Urothelium cell line (cell line): ENCODE data around the gene SNCG.
"Not testable (repeated sequence)": the region's sequence is repeated elsewhere in the genome, so short reads cannot be mapped to it uniquely, and the experiment has no call there.

Experiments
- DNase-seq: peaks from one replicate; pipeline ENCODE4 v3.0.0; 2011; ENCODE audit warnings: low spot score, mixed read lengths
- FAIRE-seq: peaks from 2 replicates; lab custom pipeline; 2011; peaks lifted over from hg19 to GRCh38; lab: Jason Lieb, UNC

The SNCG gene

DNA sequence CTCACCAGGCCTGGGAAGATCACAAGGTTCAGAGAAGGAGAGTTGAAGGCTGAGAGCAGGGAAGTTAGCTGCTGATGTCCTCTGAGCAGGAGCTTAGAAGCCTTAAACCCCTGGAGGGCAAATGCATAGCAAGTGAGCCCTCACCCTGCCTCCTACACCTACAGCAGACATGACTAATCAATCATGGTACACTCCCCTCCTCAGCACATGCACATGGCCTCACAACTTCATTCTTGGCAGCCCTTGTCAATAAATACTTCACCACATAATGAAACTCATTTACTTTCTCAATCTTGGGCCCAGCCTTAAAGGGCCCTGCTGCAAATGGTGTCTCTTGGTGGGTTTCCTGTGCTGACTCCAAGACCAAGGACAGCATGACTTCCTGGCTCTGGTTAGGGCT lies 13.9 kb upstream of the SNCG start:
- no peak for DNase-seq
- FAIRE-seq, result no peak

DNA sequence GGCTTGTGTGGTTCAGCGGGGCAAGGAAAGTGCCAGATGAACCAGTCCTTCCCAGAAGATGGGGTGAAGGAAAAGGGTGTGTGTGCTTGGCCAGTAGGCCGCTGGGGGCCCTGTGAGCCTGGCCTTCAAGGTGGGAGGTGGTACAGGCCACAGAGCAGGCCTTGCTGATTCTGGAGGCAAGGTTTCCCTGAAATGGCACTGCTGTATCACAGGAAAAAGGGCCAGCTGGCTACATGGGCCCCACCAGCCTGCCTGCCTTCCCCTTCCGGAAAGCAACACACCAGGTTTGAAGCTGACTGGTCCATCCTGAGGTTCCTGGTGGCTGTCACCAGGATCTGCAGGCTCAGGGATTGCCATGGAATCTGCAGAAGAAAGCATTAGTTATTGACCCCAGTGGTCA lies 13.5 kb upstream of the SNCG start:
- DNase-seq (no peak), FAIRE-seq (no peak)

DNA sequence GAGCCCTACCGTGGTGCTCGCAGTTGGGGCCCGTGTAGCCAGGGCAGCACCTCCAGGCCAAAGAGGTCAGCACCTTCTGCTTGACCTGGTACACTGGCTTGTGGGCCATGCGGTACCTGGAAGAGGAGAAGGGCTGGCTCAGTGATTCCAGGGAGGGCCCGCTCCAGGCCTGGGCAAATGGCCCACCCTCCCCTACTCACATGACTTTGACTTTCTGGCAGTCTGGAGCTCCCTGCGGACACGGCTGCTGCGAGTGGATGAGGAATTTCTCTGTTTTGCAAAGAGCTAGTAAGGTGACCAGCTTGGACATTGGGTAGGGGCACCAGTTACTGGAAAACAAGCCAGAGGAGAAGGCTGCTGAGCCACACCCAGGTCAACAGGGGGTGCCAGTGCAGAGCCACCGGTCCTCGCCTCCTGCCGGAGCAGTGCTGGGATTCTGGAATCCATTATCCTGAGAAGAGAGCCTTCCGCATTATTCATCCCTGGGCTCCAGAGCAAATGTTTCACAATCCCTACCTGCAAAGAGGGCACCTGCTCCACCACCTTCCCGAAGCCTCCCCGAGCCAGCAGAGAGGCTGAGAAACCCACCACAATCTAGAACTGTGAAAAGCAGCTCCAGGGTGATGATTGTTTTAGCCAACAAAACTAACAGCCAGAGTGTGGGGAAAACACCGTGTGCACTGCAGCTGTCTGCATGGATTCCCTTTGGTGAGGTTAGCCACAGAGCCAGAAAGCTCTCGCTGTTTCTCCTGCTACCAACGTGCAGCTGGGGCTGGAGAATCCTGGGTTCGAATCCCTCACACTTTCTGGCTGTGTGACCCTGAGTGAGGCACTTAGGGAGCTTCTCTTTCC lies 12.8 kb upstream of the SNCG start:
- DNase-seq, result no peak
- no peak for FAIRE-seq

DNA sequence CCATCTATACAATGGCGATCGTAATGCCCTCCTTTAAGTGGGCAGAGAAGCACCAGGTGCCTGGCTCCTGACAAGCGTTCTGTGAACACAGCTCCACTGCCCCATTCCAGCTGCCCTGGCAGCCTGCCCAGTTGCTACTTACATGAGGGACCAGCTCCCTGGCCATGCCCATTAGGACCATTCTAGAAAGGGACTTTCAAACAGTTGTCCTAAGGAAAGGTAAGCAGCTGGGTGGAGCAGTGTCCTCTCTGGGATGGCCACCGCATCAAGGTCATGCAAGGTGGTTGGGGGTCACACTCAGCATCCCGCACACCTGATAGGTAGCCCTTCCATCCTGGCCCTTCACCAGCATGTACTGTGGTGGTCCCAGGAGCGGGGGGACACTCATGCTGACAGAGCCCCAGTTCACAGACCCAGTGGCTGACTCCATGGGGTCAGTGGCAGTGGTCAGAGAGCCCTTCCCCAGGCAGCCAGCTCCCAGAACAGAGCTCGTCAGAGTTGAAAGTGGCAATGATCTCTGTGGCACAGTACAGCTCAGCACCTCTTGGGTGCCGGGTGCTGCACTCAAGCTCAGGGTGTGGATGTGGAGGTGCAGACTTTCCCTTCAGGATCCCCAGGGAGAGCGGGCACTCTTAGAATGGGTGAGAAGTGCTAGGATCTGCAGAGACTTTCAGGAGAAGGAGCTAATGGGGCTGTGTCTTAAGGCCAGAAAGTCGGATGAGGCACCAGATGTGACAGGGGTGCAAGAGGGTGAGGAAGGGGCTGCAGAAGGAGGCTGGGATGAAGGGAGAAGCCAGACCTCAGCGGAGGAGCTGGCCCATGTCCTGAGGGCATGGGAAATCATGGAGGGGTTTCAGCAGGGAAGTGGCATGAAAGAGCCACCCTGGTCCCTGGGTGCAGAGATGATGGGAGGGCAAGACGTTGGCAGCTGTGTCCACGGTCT lies 11.9 kb upstream of the SNCG start:
- DNase-seq, result no peak

GRCh38 chr10:86947806-86948205 lies 10.6 kb upstream of the SNCG start:
- not testable (repeated sequence) for FAIRE-seq, DNase-seq

More for the DNA sequence above, 11.9 kb upstream of the SNCG start:
- no peak for FAIRE-seq

DNA sequence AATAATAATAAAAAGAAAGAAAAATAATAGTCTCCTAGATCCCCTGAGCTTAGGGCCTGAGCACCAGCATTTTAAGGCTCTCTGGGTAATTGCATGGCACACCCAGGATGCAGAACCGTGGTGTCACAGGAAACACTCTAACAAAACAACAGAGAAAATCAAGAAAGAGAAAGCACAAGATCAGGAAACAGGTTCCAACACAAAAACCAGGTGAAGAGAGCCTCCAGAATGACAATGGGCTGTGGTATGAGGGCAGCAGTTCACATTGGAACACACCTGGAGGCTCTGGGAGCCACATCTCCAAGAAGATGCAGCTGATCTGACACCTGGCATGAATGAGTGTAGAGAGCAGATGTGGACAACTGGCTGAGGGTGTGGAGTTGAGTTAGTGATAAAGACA lies 8.1 kb upstream of the SNCG start:
- DNase-seq, result no peak
- no peak for FAIRE-seq

- DNase-seq (no peak), FAIRE-seq (no peak)
Observed at GRCh38 chr10:86951184-86951761, 7.1 kb upstream of the SNCG start.

- FAIRE-seq, result no peak
Observed at GRCh38 chr10:86952106-86952505, 6.3 kb upstream of the SNCG start.

GRCh38 chr10:86952697-86953096 lies 5.7 kb upstream of the SNCG start:
- DNase-seq, FAIRE-seq: not testable (repeated sequence)

More at GRCh38 chr10:86952106-86952505, 6.3 kb upstream of the SNCG start:
- DNase-seq, result no peak

DNA sequence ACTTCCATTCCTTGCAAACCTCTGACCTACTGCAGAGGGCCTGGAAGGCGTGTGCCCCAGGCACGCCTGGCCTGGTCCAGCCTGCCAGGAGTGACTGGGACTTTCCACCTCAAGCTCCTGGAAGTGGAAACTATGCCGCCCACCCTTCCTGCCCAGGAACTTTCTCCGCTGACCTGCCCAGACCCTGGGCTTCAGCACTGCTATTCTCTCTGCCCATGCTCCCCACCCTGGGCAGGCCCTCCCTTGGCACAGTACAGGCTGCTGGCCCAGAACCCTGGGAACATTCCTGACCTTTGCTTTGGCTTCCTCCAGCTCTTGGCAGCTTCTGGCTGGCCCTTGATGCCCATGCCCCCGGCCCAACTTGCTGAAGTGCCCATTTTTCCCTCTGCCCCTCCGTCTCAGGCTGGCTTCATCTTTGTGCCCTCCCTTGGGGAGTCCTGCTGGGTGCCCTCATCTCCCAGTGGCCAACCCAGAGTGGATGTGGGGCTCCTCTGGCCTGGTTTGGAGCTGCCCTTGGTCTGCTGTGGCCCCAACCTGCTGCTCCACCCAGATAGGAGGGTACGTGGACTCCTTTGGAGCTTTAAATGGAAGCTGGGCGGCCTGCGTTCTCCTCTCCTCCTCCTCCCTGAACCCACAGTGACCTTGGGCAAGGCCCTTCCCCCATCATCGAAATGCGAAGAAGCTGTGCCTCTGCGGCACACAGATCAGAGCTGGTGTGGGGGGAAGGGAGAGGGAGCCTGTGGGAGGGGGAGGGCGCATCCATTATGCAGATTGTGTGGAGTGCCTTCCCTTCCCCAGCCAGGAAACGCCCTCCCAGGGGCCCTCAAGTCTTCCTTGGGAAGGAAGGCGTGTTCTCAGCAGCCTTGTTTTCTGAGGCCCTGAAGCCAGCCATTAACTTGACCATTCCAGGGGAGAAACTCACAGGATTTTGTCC lies 4.4 kb upstream of the SNCG start:
- FAIRE-seq, result no peak
- DNase-seq, result no peak

DNA sequence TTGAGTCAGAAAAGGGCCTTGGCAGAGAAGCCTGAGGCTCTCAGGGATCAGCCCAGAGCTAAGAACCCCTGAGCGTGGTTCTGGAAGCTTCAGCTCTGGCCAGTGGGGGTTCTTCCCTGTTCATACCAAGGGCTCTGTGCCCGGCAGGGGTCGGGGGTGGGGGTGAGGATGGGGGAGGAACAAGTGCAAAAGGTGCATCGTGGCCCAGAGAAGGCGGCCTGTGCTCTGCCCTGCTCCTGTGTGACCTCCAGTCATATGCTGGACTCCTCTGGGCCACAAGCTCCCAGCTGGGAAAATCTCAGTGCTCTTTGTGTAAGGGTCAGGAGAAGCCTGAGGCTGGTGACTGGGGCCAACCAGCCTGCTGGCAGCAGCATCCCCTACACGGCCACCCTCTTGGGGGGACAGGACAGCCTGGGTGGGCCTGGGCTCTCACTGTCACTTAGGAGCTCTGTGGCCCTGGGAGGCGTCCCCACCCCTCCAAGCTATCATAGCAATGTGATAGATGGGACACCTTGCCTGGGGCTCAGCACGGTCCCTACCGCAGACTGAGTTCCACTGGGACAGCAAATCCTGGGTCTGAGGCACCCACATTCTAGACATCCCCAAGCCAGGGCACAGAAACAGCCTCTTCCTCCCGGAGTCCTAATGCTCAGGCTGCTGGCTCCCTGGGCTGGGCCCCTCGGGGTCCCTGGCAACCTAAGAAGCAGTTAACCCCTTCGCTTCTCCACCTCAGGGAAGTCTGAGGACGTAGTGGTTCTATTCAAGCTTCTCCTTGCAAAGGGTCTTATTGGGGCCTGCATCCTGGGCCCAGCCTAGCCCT lies 3.5 kb upstream of the SNCG start:
- no peak for FAIRE-seq
- no peak for DNase-seq

DNA sequence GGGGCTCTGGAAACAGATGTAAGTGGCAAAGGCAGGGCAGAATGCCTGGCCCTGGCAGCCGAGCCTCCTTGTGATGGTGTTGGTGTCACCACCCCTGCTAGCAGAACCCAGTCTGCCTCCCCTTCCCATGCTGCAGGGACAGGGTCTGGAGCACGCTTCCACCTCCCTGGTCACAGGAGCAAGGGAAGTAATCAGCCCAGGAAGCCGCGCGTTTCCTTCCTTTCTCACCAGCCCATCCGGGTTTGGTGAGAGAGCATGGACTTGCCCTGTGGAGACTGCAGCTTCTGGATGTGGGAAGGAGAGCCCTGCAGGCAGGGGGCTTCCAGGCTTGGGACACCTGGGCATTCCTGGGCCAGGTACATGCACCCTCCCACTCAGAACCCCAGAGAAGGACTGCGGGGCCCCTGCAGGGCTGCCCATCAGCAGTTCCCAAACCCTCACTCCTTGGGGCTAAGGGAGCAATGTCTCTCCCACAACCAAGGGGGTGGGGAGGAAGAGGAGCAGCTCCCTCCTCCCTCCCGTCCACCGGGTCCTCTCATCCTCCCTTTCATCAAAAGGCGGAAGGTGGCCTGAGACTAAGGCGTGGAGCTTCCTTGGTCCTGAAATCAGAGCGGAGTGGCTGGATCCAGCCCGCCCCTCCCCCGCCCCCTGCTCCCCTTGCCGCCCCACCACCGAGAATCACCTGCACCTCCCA lies 2.8 kb upstream of the SNCG start:
- DNase-seq (no peak), FAIRE-seq (no peak)

DNA sequence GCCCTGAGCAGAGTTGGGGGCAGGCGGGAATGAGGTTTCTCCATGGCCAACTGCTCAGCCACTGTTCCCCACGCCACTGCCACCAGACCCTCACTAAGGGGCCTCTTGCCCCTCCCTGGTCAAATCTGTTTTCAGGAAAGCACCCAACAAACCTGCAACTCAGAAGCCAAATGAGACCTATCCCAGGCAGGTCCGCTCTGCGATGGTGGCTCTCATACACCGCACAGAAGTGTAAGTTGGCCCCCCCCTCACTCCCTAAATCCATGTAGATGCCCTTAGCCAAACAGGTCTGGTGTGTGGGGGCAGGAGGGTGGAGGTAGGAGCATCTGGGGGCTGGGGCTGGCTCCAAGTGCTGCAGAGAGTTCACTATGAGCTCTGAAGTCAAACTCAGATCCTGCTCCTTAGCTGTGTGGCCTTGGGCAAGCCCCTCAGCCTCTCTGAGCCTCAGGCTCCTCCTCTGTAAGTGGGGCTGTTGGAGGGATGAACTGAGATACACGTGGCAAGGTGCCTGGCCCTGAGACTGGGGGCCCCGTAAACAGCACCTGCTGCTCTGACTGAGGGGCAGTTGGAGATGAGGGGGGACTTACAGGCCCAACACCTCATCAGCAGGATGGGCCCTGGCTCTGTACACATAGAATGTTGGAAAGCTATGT lies 2.1 kb upstream of the SNCG start:
- FAIRE-seq, result no peak
- DNase-seq, result no peak

DNA sequence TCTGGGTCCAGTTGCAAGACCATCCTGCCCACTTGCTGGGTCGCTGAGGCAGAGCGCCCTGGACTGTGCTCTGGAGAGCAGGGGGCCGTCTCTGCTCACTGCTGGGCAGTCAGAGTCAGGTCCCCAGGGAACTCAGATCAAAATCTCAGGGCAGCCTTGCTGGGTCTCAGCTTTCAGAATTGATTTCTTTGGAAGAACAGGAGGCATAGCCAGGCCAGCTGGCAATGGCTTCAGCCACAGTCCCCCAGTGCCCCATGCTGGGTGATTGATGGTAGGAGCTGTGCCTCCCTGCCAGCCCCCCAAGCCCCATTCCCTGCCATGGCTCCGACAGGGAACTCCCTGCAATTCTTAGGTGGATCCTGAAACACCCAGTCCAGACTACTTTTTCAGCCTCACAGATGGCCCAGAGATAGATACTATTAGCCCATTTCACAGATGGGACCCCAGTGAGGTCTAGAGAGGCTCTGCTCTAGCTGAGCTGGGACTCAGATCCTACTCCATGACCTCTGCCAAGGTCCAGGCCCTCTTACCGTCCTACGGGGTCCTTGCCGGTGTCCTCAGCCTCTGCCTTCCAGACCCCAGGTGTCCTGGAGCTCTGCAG lies 1.5 kb upstream of the SNCG start:
- no peak for FAIRE-seq
- DNase-seq, result no peak

- no peak for DNase-seq
- no peak for FAIRE-seq
Observed at GRCh38 chr10:86957471-86958115, 806 bp upstream of the SNCG start, which contains the start of gene MMRN2. TSS of gene MMRN2 (minus strand) at chr10:86957615. CDS start at chr10:86957541, 74 bp downstream.

DNA sequence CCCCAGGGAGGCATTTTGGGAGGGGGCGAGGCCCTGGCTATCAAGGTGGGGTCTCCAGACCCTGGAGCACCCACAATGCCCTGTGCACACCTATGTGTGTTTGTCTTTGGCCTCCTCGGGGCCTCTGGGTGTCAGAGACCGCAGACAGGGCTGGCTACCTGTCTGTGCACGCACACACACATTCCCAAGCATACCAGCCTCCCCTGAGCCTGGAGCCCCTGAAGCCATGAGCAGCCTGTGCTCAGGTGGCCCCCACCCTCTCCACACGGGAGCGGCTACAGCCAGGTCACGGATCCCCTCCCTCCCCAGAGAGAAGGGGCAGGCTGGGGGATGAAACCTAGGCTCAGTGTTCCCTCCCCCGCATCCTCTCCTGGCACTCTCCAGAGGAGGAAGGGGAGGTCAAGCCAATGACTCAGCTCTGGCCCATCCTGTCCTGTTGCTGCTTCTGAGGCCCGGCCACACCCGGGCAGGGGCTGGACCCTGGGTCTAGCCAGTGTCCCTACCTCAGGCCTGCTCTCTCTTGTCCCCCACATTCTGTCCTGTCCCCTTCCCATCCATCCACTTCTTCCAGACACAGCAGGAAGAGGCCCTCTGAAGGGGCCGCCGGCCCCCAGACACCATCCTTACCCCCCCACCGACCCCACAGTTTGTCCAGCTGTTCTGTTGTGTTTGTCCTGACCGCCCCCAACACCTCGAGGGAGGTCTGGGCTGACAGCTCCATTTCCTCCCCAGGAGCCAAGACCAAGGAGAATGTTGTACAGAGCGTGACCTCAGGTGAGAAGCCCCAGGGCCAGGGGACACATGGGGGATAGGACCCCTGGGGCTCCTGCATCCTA lies 720 bp downstream of the SNCG start:
- no peak for FAIRE-seq
- DNase-seq, result peak; percentile 52

- DNase-seq, result no peak
- FAIRE-seq, result no peak
Observed at GRCh38 chr10:86959737-86960002, 1.3 kb downstream of the SNCG start.
